HG03520 (cell line): ENCODE measurements around the gene ARID1B.

ENCODE experiments used
- ATAC-seq: cut with Tn5 transposase; IDR thresholded peaks from one replicate; pipeline ENCODE4 v1.9.1; 2021; ENCODE audit warnings: mild to moderate bottlenecking, moderate library complexity; ENCODE audit not compliant: unreplicated experiment

ARID1B gene

GRCh38 chr6:157090736-157091135 lies 313.6 kb downstream of the ARID1B start:
- no peak for ATAC-seq

DNA sequence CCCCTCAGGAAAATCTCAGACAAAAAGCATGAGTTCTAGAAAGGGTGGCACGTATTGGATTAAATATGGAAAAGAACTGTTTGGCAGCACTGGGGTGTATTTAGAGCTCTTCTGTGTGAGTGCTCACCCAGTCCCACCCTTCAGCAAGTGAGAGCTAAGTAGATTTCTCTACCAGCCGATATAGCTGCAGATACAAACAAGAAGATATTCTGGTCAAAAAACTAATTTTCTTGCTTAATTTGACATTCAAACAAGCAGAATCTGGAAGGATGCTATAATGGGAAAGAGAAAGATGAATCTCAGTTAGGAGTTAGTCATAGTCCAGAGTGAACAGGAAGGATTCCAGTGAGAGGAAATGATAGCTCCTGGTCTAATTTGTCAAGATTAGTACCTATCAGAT lies 314.1 kb downstream of the ARID1B start:
- no peak for ATAC-seq

- no peak for ATAC-seq
Observed at GRCh38 chr6:157091856-157092460, 314.8 kb downstream of the ARID1B start.

- ATAC-seq = no peak
Observed at GRCh38 chr6:157092736-157093135, 315.6 kb downstream of the ARID1B start.

DNA sequence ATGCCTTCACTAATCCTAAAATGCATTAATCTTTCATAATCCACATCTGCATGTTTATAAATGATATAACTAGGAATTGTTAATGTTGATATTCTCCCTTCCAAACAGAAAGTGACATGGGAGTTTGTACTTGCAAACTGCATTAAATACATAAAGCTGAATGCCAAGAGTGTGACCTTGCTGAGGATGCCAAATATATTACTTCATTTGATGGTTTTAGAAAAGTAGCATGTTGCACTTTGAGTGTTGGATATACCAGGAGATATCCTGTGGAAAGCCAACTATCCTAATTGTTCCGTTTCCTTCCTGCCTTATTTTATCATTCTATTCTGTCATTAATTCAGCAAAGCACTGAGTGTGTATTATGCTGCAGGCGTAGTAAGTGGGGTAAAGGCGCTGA lies 316.4 kb downstream of the ARID1B start:
- ATAC-seq = no peak

- no peak for ATAC-seq
Observed at GRCh38 chr6:157094038-157094437, 316.9 kb downstream of the ARID1B start.

DNA sequence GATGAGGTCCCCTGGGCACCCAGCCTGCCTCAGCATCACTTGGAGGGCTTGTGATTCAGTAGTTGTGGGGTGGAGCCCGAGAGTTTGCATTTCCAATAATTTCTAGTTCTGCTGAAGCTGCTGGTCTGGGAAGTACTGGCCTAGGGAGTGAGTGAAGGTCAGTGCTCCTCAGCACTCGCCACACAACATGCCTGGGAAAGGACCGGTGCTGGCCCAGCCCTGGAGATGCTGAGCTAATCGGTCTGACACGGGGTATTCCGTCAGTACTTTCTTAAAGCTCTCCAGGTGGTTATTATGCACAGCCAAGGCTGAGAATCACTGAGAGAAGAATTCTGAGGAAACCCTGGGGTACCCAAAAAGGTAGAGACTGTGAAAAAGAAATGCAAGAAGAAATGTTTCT lies 317.9 kb downstream of the ARID1B start:
- no peak for ATAC-seq

GRCh38 chr6:157095569-157095968 lies 318.4 kb downstream of the ARID1B start:
- ATAC-seq = no peak

- no peak for ATAC-seq
Observed at GRCh38 chr6:157096105-157096504, 318.9 kb downstream of the ARID1B start.

DNA sequence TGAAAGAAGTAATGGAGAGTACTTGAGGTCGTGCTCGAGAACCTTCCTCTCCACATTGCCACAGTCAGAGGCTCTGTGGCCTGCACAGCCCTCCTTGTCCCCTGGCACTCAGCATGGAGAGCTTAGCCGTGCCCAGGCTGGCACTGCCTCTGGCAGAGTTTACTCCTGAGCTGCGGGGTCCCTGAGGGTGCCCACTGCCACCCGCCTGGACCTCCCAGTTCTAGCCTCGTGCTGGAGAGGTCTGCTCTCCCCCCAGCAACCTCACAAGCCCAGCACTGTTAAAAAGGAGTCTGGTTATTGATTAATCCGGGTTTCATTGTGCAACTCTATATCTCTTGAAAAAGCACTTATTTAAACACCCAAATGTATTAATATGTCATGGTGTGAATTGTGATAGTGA lies 319.3 kb downstream of the ARID1B start:
- no peak for ATAC-seq

DNA sequence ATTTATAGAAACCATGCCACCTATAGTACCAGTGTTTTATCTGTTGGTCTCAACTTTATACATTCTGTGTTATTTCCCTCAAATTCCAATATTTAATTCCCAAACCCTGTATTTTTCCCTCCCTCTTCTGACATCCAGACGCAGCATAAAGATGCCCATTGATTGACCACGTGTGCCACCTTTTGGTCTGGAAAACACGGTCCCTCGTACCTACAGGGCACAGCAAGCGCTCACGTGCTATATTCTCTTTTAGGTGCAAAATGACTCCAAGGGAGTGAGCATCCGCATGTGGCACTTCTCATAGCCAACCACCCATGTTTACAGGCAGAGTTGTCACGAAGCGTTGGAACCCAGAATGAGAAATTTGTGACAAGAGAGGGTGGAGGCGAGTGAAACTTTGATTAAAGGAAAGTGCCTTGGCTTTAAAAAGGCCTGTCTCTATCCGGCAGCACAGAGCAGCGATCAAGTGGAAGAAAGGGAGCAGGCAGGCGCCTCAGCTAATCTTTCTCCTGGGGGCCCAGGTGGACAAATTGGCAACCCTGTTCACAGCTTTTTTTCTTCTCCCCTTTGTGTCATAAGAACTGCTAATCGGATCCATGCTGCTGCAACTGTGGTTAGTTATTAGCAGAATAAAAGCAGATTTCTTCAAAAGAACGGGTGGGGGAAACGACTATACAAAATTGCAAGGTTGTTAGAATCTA lies 320.2 kb downstream of the ARID1B start:
- ATAC-seq = no peak

DNA sequence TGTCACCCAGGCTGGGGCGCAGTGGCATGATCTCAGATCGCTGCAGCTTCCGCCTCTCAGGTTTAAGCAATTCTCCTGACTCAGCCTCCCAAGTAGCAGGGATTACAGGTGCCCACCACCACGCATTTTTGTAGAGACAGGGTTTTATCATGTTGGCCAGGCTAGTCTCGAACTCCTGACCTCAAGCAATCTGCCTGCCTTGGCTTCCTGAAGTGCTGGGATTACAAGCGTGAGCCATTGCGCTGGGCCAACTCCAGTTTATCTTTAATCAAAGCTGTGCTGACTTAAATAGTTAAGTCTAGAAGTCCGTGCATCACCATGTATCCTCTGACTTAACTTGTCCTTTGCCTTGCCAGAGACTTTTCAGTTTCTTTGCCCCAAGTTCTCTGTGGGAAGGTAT lies 321.8 kb downstream of the ARID1B start:
- ATAC-seq = no peak

DNA sequence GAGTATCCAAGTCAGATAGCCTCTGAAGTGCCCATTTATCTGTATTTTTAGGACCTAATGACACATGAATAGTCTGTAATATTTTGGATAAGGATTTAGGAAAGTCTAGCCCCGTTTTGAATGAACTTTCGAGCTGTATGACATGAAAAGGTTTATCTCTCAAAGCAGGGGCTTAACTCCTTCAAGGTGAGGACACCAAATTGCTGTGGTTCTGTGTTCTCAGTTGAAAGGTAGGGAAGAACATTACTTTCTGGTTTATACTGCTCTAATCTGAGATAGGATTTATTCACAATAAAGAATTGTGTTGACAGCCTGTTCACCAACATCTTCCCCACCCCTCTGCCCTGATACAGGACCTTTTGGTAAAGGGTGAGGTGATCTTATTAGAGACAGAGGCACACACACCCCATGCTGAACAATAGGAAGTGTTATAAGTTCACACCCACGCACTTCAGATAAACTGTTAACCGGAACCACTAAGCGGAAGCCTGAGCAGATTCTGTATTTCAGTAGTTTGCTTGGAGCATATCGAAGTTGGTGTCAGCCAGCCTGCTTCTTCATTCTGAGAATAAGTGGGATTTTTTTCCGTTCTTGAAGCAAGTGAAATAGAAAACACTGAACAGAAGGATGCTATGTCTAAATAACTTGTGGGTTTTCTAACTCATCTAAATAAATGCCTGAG lies 322.9 kb downstream of the ARID1B start:
- ATAC-seq = peak; percentile 99

DNA sequence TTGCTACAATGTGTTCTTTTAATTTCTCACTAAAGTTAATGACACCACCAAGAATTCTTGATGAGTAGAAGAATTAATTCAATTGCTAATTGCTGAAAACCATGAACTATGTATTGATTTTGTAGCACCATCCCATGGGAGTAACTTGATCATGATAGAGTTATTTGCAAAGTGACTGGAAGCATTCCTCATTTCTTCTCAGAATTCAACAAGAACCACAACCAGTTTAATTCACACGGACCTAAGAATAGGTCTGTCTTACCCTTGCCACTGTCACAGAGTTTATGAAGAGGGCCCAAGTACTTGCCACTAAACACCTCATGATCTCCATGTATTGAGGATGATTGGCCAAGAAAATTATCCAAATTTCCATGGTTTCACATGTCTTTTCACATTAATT lies 324.0 kb downstream of the ARID1B start:
- ATAC-seq = no peak

- no peak for ATAC-seq
Observed at GRCh38 chr6:157104803-157105202, 327.6 kb downstream of the ARID1B start.

DNA sequence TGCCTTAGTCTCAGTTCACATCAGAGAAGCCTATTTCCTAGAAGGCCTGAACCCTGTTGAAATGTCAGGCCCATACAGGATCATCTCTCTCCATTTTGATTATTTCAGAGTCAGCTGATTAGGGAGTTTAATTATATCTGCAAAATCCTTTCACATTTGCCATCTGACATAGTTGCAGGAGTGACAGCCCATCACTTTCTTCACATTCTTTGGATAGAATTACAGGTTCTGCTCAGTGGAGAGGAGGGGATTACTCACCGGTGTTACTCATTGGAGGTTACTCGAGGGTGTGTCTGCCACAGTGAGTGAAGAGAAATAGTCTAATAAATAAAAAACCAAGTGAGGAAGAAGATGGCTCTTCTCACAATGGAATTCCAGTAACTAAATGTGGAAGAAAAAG lies 329.3 kb downstream of the ARID1B start:
- no peak for ATAC-seq

DNA sequence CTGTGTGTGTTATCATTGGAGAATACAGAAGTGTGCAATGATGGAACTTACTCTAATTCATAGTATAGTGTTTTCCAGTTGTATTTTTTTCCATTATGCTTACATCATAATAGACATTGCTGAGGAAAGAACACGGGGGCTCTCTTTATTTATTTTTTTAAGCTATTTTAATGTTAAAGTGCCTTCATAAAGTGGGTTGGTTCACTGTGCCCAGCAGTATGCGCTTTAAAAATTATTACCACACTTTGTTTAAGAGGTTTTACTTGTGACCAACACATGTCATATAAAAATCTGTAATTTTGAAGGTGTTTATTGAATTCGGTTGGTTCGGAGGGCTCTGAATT lies 330.4 kb downstream of the ARID1B start:
- no peak for ATAC-seq

- ATAC-seq = no peak
Observed at GRCh38 chr6:157107915-157108651, 330.9 kb downstream of the ARID1B start.

DNA sequence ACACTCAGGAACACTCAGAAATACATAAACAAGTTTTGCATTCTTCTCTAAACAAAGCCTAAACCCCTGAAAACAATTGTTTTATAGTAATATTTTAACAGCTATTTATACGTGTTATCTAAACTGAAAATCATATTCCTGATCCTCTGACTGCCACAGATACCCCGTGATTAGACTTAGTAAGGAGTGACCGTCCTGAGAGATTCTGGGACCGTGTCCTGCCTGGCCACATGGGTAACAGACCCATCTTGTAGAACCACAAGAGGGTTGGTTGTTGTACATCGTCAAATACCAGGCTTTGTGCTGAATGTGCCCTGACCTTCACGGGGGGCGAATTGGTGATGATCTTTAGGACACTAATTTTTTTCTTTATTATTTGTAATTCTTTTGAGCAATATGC lies 331.7 kb downstream of the ARID1B start:
- no peak for ATAC-seq

GRCh38 chr6:157110607-157111006 lies 333.4 kb downstream of the ARID1B start:
- no peak for ATAC-seq

GRCh38 chr6:157113389-157113788 lies 336.2 kb downstream of the ARID1B start:
- no peak for ATAC-seq

DNA sequence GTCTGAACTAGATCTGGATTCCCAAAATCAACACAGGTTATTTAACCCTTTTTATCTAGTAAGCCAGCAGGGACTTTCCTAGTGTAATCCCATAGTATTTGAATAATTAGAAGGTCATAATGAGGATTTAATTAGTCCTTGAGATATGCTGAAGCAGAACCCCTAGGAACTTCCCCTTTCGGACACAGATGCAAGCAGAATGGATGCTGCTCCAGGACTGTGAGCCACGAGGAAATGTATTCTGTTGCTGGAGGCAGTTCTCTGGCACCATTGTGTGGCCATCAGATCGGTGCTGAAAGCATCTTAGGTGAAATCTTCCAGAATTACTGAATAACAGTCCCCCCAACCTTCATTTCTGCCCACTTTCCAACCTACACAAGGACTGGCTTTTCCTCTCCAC lies 339.2 kb downstream of the ARID1B start:
- no peak for ATAC-seq
